Breast epithelium (tissue), 4 donors: ENCODE results near the gene PIK3R2. TPM values are rescaled to one million over a fixed set of nuclear protein-coding genes. Genes with fewer than 3 reads are reported as not detected.

Experiments used
- DNase-seq, 2 donors: peaks; one replicate each; pipeline ENCODE4 v3.0.0-alpha.2; 2019; ENCODE audit warnings: low spot score in 2 of 2
- H3K27ac ChIP-seq, 2 donors: fragments of 200-600 bp; sonication (generic) in 1 of 2; one replicate each; pipeline ENCODE4 v1.5.1; 2016 to 2019; ENCODE audit warnings: mild to moderate bottlenecking in 1 of 2
- H3K27me3 ChIP-seq, 2 donors: fragments of 200-600 bp; sonication (generic) in 1 of 2; one replicate each; pipeline versions ENCODE4 v1.5.1 to v1.6.0; 2017 to 2019; ENCODE audit warnings: control low read depth in 1 of 2, mild to moderate bottlenecking in 1 of 2
- H3K36me3 ChIP-seq: fragments of 200-600 bp; one replicate; pipeline ENCODE4 v1.5.1; 2019
- H3K4me1 ChIP-seq, 2 donors: fragments of 200-600 bp; sonication (generic); one replicate each; pipeline ENCODE4 v1.5.1; 2016 to 2019; ENCODE audit warnings: control low read depth in 1 of 2
- H3K4me3 ChIP-seq, 3 donors: fragments of 200-600 bp; sonication (generic); 1 replicate in 2 of 3; 2 replicates in 1 of 3; pipeline ENCODE4 v1.5.1; 2016 to 2019; ENCODE audit warnings: mild to moderate bottlenecking in 3 of 3, moderate library complexity in 2 of 3
- H3K9me3 ChIP-seq, 2 donors: fragments of 200-600 bp; sonication (generic) in 1 of 2; one replicate each; pipeline ENCODE4 v1.5.1; 2016 to 2019; ENCODE audit warnings: control low read depth in 1 of 2
- CTCF ChIP-seq, 3 donors: fragments of 450-650 bp; IDR thresholded peaks; one replicate each; pipeline ENCODE4 v1.5.1; 2016 to 2017; ENCODE audit warnings: antibody characterized with exemption in 3 of 3, mild to moderate bottlenecking in 3 of 3, moderate library complexity in 3 of 3
- POLR2A ChIP-seq: fragments of 450-650 bp; IDR thresholded peaks from one replicate; pipeline ENCODE4 v1.6.1; 2016; ENCODE audit warnings: antibody characterized with exemption, mild to moderate bottlenecking, moderate library complexity
- POLR2AphosphoS5 ChIP-seq, 3 donors: sonication (generic); formaldehyde crosslinking; IDR thresholded peaks; one replicate each; pipeline ENCODE4 v1.6.1; 2017; ENCODE audit warnings: antibody characterized with exemption in 3 of 3
- intact Hi-C: fragments of 100-400 bp; cut with DNase I; formaldehyde crosslinking; loops from one replicate; pipeline ENCODE4 v1.15.1; 2023; ENCODE audit warnings: low total_unique reads
- total RNA-seq, 3 donors: library from RNA; depleted of rRNA; stranded (reverse); fragments of >200 nt; gene quantifications; one replicate each; pipeline ENCODE4 v1.1.0, GENCODE V29; 2016

The PIK3R2 gene
- total RNA-seq, 3 donors from 2014 or later, result 8.6 to 12.1 (median 8.8) TPM

- TF ChIP-seq CTCF (IDR thresholded peaks at IDR 0.05) (peak in 1 of 3 donors; percentile 58), POLR2AphosphoS5 (IDR thresholded peaks at IDR 0.05) (no peak)
- Histone ChIP-seq H3K9me3 (no peaks in the 10 kb centered on the region), H3K27me3 (no peaks in the 10 kb centered on the region), H3K27ac (peak overlapping the region; percentile 81 to 85), H3K4me3 (peak overlapping the region; percentile 40 to 66 (median 52)), H3K36me3 (no peaks in the 10 kb centered on the region), H3K4me1 (peaks cover 8 to 15% of the 10 kb centered on the region in 2 donors)
- peak in 1 of 2 donors; percentile 54 for DNase-seq
- intact Hi-C loops, result loop anchor here (10.0 kb wide), 1 partner anchor 46 kb away; no protein-coding TSS in a partner anchor
These were observed 8.1 kb downstream of the PIK3R2 start for GRCh38 chr19:18160971-18161635.

- H3K36me3 ChIP-seq, result no peaks in the 10 kb centered on the region
- TF ChIP-seq POLR2AphosphoS5 (IDR thresholded peaks at IDR 0.05), result no peak
- no peak for TF ChIP-seq CTCF (IDR thresholded peaks at IDR 0.05)
- TF ChIP-seq POLR2A, result no peak
- peaks cover 4 to 12% of the 10 kb centered on the region in 2 donors for H3K4me1 ChIP-seq
- H3K27me3 ChIP-seq, result no peaks in the 10 kb centered on the region
- DNase-seq, result no peak
- peak overlapping the region; percentile 40 to 66 (median 52) for H3K4me3 ChIP-seq
- H3K27ac ChIP-seq, result peak overlapping the region in 1 of 2 donors; percentile 85
- no peaks in the 10 kb centered on the region for H3K9me3 ChIP-seq
- intact Hi-C loops, result loop anchor here (10.0 kb wide), 1 partner anchor 47 kb away; no protein-coding TSS in a partner anchor
These were observed 8.7 kb downstream of the PIK3R2 start for GRCh38 chr19:18161636-18162002.

GRCh38 chr19:18164072-18164471 lies 11.1 kb downstream of the PIK3R2 start:
- no peaks in the 10 kb centered on the region for H3K4me1 ChIP-seq
- no peak overlapping the region for H3K27ac ChIP-seq
- TF ChIP-seq POLR2AphosphoS5 (IDR thresholded peaks at IDR 0.05) (no peak), CTCF (IDR thresholded peaks at IDR 0.05) (no peak), POLR2A (no peak)
- H3K9me3 ChIP-seq, result no peaks in the 10 kb centered on the region
- peaks cover under 1% of the 10 kb centered on the region for H3K36me3 ChIP-seq
- H3K4me3 ChIP-seq, result no peak overlapping the region
- H3K27me3 ChIP-seq, result no peaks in the 10 kb centered on the region
- no peak for DNase-seq
- intact Hi-C loops, result loop anchor here (10.0 kb wide), 1 partner anchor 49 kb away; no protein-coding TSS in a partner anchor

GRCh38 chr19:18165794-18166544 lies 13.0 kb downstream of the PIK3R2 start:
- Histone ChIP-seq H3K4me1 (no peaks in the 10 kb centered on the region), H3K27ac (no peak overlapping the region), H3K27me3 (no peaks in the 10 kb centered on the region), H3K4me3 (no peak overlapping the region), H3K9me3 (no peaks in the 10 kb centered on the region), H3K36me3 (peaks cover 6% of the 10 kb centered on the region)
- TF ChIP-seq POLR2AphosphoS5 (IDR thresholded peaks at IDR 0.05) (no peak), POLR2A (no peak), CTCF (IDR thresholded peaks at IDR 0.05) (no peak)
- no peak for DNase-seq
- intact Hi-C loops, result loop anchor here (10.0 kb wide), 1 partner anchor 51 kb away; no protein-coding TSS in a partner anchor

- TF ChIP-seq POLR2A, result no peak
- TF ChIP-seq CTCF (IDR thresholded peaks at IDR 0.05), result no peak
- TF ChIP-seq POLR2AphosphoS5 (IDR thresholded peaks at IDR 0.05), result no peak
- no peaks in the 10 kb centered on the region for H3K4me1 ChIP-seq
- H3K27me3 ChIP-seq, result no peaks in the 10 kb centered on the region
- H3K9me3 ChIP-seq, result no peaks in the 10 kb centered on the region
- intact Hi-C loops, result loop anchor here (10.0 kb wide), 1 partner anchor 52 kb away; no protein-coding TSS in a partner anchor
- H3K36me3 ChIP-seq, result peaks cover 6% of the 10 kb centered on the region
- no peak overlapping the region for H3K27ac ChIP-seq
- no peak overlapping the region for H3K4me3 ChIP-seq
- DNase-seq, result no peak
These were observed 14.0 kb downstream of the PIK3R2 start for GRCh38 chr19:18167011-18167410.
